HG02623 (cell line): ENCODE results near the gene HS3ST4.

Source experiments
- ATAC-seq: cut with Tn5 transposase; IDR thresholded peaks from one replicate; pipeline ENCODE4 v1.9.1; 2021; ENCODE audit warnings: moderate library complexity; ENCODE audit not compliant: unreplicated experiment

Gene HS3ST4

DNA sequence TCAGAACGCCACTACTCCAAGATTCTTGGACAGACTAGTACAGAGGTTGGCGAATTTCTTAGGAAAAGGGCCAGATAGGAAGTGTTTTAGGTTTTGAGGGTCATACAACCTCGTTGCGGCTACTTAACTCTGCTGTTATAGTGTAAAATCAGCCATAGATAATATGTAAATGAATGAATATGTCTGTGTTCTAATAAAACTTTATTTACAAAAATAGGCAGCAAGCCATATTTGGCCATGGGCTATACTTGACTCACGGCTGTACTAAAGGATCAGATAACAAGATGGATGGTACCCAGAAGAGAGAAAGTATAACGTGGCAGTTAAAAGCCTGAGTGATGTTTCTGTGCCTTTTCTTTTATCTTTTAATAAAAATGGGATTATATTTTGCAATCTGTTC, 125.5 kb downstream of the HS3ST4 start:
- ATAC-seq = no peak

- ATAC-seq = no peak
These were observed 126.1 kb downstream of the HS3ST4 start for GRCh38 chr16:25817876-25818275.

- no peak for ATAC-seq
These were observed 132.1 kb downstream of the HS3ST4 start for GRCh38 chr16:25823891-25824290.

DNA sequence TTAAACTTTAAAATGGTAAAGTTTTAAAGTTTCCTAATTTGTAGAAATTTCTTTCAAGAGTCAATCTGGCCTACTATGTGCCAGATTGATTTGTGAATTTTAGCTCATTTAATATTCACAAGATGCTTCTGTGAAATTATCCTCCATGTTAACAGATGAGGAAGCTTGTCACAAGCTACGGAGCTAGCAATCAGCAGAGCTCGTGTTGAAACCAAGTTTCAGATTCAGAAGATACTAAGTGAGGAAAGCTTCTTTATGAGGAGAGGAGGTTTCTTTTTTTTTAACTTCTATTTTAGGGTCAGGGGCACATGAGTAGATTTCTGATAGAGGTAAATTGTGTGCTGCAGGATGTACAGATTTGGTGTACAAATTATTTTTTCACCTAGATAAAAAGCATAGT, 135.9 kb downstream of the HS3ST4 start:
- no peak for ATAC-seq

DNA sequence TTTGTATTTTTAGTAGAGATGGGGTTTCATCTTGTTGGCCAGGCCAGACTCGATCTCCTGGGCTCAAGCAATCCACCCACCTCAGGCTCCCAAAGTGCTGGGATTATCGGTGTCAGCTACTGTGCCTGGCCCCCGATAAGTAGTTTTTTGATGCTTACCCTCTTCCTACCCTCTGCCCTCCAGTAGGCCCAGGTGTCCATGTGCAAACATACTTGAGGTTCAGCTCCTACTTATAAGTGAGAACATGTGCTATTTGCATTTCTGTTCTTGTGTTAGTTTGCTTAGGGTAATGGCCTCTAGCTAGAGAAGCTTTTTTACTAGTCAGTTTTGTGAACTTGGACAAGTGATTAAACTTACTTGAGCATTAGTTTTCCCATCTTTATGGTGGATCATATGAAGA, 136.8 kb downstream of the HS3ST4 start:
- ATAC-seq = no peak

DNA sequence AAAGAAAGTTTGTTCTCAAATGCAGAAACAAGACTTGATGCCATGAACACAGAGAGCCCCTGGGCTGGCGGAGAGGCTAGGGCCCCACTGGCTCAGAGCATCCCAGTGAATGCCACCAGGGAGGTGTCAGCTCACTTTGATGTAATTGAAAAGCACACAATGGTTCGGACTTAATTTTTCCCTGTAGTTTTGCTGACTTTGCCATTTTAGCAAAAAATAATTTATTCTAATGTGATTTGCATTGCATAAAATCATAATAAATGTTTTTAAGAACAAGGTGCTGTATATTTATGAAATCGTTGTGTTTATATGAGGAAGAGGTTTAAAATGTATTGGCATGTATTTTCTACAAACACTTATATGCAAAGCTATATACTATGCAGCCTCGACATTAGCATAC, 140.5 kb downstream of the HS3ST4 start:
- no peak for ATAC-seq

GRCh38 chr16:25834101-25834500, 142.3 kb downstream of the HS3ST4 start:
- ATAC-seq = no peak

DNA sequence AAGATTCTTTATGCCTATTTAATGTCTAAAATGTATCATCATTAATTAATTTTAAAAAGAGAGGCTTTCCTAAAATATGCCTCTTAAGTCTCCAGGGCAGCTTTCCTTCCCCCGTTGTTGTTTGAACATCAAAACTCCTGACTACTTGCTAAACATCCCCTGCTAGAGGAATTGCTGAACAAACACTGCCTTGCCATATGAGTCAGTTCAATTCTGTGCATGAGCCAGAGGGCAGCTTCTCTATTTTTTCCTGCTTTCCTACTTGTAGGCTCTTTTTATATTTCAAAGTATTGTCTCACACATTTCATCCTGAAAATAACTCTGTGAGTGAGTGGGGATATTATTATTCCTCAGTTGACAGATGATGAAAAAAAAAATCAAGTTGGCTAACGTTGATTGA, 143.4 kb downstream of the HS3ST4 start:
- no peak for ATAC-seq

DNA sequence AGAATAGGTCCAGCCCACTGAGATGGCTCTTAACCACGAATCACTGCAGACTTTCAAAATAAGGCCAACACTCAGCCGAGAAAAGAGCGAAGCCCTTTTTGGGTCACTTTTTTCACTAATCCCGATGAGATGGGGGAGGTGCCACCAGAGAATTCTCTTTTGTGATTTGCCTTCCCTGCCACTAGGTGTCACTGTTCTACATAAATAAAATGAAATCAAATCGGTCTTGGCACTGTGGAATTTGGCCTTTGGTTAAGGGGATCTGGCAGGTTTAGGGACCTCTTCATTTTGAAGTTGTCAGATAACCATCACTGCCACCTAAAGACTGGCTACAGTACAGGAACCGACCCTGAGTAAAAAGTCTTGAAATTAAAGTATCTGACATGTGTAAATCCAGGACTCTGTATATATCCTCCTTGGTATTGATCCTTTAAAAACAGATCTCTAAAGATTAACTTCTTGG, 147.0 kb downstream of the HS3ST4 start:
- no peak for ATAC-seq

DNA sequence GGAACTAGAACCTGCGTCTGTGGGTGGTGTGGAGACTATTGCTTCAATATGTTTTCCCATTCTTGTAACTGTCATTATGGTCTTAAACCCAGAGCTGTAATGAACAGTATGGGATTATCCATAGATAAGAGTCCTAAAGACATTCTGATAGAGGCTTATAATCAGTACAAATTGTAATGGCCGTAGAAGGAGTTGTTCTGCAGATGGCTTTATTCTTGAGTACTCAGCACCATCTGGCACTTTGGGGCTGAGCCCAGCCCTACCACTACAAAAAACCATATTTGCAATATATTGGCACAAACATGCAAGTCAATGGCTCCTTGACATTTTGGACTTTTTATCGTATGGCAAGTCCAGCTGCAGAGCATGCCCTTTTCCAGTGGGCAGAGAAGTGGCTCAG, 150.0 kb downstream of the HS3ST4 start:
- ATAC-seq = no peak

DNA sequence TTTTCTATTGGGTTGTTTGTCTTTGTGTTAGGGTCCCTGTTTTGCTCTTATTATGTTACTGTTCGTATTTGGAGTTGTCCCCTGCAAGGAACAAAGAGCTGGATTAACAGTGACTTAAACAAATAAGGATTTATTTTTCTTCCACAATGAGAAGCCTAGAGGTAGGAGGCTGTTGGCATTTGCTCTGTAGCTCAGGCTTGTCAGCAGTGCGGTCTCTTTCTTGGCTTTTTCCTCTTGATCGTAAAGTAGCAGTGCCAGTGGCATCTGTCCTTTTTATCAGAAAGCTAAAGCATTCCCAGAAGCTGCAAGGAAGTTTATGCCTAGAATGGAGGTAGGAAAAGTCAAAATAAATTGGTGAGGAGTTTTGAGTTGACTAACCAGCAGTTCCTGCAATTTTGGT, 154.1 kb downstream of the HS3ST4 start:
- ATAC-seq = no peak

DNA sequence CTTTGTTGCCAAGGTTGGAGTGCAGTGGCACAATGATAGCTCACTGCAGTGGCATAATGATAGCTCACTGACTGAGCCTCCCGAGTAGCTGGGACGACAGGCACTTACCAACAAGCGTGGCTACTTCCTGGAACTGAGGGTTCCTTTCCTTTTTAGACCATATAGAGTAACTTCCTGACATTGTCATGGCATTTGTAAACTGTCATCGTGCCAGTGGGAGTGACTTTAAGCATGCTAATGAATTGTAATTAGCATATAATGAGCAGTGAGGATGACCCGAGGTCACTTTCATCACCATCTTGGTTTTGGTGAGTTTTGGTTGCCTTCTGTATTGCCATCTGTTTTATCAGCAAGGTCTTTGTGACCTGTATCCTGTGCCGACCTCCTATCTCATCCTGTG, 162.4 kb downstream of the HS3ST4 start:
- no peak for ATAC-seq

- ATAC-seq = no peak
These were observed 163.3 kb downstream of the HS3ST4 start for GRCh38 chr16:25855063-25855462.

- no peak for ATAC-seq
These were observed 164.1 kb downstream of the HS3ST4 start for GRCh38 chr16:25855818-25856217.

DNA sequence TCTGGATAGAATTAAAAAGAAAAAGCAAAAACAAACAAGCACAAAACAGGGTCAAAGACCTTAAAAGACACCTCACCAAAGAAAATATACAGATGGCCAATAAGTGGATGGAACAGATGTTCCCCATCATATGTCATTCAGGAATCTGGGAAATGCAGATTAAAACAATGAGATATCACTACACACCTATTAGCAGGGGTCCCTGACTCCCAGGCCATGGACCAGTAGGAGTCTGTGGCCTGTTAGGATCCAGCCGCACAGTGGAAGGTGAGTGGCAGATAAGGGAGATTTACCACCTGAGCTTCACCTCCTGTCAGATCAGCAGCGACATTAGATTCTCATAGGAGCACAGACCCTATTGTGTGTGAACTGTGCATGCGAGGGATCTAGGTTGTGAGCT, 167.9 kb downstream of the HS3ST4 start:
- no peak for ATAC-seq

GRCh38 chr16:25867041-25867440, 175.3 kb downstream of the HS3ST4 start:
- ATAC-seq = no peak

- ATAC-seq = no peak
These were observed 176.3 kb downstream of the HS3ST4 start for GRCh38 chr16:25868106-25868505.

GRCh38 chr16:25868706-25869370, 177.1 kb downstream of the HS3ST4 start:
- no peak for ATAC-seq

- no peak for ATAC-seq
These were observed 180.8 kb downstream of the HS3ST4 start for GRCh38 chr16:25872369-25873070.

DNA sequence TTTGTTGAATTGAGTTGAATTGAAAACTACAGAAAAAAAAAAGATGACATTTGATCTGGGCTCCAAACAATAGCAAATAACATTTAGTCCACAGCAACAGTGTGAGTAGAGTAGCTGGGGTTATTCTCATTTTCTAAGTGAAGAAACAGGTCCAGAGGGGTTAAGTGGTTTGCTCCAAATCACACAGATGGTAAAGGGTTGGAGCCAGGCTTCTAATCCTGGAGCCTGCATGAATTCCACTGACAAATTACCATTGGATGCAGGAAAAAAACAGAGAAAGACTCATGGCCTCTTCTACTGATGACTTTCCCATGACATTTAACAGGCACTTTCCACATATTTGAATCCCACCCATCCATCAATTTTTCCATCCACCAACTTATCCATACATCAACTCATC, 182.4 kb downstream of the HS3ST4 start:
- ATAC-seq = no peak

DNA sequence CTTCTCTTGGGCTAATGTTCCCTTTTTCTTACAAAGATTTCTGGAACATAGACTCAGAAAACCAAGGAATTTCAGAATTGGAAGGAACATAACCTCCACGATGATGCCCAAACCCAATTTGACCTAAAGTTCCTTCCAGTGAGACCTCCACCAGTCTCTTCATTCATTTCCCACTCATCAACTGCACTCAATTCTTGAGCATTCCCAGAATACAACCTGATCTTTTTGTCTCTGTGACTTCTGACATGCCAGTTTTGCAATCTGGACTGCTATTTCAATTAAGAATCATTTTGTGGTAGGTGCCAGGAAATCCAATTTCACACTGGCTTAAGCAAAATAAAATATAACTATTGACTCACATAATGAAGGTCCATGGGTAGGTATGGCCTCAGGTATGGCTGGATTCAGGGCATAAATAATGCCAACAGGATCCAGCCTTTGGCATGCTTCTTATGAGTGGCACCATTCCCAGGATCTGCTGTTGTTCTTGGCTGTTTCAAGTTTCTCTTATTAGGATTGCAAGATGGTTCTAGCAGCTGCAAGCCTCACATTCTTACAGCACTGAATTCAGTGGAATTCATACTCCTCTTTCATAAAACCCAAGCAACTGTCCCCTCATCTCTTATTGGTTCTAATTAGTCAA, 184.3 kb downstream of the HS3ST4 start:
- no peak for ATAC-seq

GRCh38 chr16:25877103-25877502, 185.3 kb downstream of the HS3ST4 start:
- no peak for ATAC-seq
